ENCODE results near the gene HBQ1. TPM values are rescaled to one million over a fixed set of nuclear protein-coding genes. Genes with fewer than 3 reads are reported as not detected.

The HBQ1 gene
- total RNA-seq, 2 donors from 2014 or later: not detected

DNA sequence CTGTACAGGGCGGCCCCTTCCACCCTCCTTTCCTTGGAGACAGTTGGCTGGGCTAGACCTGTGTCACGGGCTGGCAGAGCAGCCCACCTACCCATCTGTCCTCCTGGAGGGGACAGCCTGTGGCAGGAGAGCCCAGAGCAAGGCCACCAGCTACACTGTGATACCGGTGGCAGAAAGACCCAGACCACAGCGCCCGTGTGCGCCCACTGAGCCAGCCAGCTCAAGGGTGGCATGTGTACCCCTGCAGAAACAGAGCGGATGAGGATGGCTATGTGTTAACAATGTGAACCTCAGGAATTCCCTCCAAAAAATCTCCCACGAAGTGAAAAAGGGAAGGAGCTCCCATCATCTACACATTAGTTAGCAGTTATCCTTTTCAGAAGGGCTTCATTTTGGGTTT, 7.1 kb downstream of the HBQ1 start:
- peaks cover 13% of the 10 kb centered on the region for H3K36me3 ChIP-seq
- H3K4me3 ChIP-seq: no peak overlapping the region
- intact Hi-C loops (cut with DNase I): no loop called here
- H3K27ac ChIP-seq: no peak overlapping the region
- DNase-seq: no peak
- H3K27me3 ChIP-seq: no peaks in the 10 kb centered on the region
- TF ChIP-seq, protein P1, sequence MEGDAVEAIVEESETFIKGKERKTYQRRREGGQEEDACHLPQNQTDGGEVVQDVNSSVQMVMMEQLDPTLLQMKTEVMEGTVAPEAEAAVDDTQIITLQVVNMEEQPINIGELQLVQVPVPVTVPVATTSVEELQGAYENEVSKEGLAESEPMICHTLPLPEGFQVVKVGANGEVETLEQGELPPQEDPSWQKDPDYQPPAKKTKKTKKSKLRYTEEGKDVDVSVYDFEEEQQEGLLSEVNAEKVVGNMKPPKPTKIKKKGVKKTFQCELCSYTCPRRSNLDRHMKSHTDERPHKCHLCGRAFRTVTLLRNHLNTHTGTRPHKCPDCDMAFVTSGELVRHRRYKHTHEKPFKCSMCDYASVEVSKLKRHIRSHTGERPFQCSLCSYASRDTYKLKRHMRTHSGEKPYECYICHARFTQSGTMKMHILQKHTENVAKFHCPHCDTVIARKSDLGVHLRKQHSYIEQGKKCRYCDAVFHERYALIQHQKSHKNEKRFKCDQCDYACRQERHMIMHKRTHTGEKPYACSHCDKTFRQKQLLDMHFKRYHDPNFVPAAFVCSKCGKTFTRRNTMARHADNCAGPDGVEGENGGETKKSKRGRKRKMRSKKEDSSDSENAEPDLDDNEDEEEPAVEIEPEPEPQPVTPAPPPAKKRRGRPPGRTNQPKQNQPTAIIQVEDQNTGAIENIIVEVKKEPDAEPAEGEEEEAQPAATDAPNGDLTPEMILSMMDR (IDR thresholded peaks at IDR 0.05): no peak
- H3K9me3 ChIP-seq: no peaks in the 10 kb centered on the region
- no peak overlapping the region for H3K9ac ChIP-seq (ENCODE audit: low read depth in 2 of 2, low read length in 2 of 2)
- no peaks in the 10 kb centered on the region for H3K4me1 ChIP-seq

DNA sequence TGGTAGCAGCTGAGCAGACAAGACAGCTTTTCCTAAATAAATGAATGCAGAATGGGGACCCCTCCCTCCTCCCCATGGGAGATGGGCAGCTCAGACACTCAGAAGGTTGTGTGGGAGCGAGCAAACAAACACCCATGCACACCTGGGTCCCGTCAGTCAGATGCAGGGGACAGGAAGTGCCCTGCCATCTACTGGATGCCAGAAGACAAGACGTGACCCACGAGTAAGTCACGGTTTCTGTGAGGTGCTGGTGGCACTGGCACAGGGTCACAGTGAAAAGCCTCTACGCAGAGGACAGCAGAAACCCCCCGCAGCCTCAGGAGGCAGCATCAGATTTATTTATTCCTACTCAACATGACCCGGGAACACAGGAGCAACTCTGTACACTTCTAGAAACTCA, 8.4 kb downstream of the HBQ1 start:
- no peak overlapping the region for H3K27ac ChIP-seq
- H3K9ac ChIP-seq (ENCODE audit: low read depth in 2 of 2, low read length in 2 of 2): no peak overlapping the region
- H3K27me3 ChIP-seq: no peaks in the 10 kb centered on the region
- DNase-seq: no peak
- H3K4me3 ChIP-seq: no peak overlapping the region
- intact Hi-C loops (cut with DNase I): no loop called here
- H3K9me3 ChIP-seq: no peaks in the 10 kb centered on the region
- H3K4me1 ChIP-seq: no peaks in the 10 kb centered on the region
- H3K36me3 ChIP-seq: peaks cover 22% of the 10 kb centered on the region
- TF ChIP-seq, protein P1 (IDR thresholded peaks at IDR 0.05): no peak

DNA sequence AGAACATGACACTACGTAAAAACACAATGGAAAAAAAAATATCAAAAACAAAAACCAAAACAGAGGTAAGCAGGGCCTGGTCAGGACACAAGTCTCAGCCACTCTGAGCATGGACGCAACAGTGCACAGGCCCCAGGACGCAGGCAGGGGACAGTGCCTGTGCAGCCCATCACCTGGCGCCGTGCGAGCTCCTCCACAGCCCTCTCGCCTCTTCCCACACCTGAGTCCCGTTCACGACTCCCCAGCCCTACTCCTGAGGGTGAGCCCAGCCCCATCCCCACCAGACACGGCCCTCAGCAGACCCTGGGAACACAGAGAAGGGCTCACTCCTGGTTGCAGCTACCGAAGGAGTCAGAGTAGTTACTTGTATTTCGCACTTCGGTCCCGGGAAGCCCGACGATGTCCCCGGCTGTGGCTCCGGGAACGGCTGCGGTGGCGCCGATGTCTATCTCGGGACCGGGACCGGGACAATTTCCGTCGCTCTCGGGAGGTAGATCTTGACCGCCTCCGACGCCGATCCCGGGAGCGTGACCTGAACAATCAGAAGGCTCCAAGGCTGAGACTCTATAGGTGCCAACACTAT, 9.4 kb downstream of the HBQ1 start:
- intact Hi-C loops (cut with DNase I): no loop called here
- Histone ChIP-seq H3K9ac (ENCODE audit: low read depth in 2 of 2, low read length in 2 of 2) (no peak overlapping the region), H3K36me3 (peaks cover 22% of the 10 kb centered on the region), H3K9me3 (no peaks in the 10 kb centered on the region), H3K4me3 (no peak overlapping the region), H3K27me3 (no peaks in the 10 kb centered on the region), H3K4me1 (no peaks in the 10 kb centered on the region), H3K27ac (no peak overlapping the region)
- TF ChIP-seq, protein P1 (IDR thresholded peaks at IDR 0.05): no peak
- DNase-seq: no peak

DNA sequence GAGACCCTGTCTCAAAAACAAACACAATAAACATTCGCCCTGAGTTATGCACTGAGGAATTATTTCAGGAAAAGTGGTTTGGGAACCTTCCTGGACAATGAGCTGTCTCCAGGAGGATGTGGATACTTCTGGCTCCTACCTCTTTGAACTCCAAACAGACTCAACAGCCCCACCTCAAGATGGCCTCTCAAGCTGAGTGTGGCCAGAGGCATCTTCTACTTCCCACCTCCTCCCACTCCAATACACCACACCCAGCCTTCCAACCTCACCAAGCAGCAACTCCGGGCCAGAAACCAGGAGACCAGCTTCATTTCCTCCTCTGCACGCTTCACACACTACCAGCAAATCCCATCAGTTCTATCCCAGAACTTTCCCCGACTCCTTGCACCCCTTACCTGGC, 11.6 kb downstream of the HBQ1 start:
- intact Hi-C loops (cut with DNase I): no loop called here
- no peak for DNase-seq
- no peak overlapping the region for H3K4me3 ChIP-seq
- H3K9ac ChIP-seq (ENCODE audit: low read depth in 2 of 2, low read length in 2 of 2): no peak overlapping the region
- peaks cover 40% of the 10 kb centered on the region for H3K36me3 ChIP-seq
- H3K27ac ChIP-seq: no peak overlapping the region
- TF ChIP-seq, protein P1 (IDR thresholded peaks at IDR 0.05): no peak
- no peaks in the 10 kb centered on the region for H3K27me3 ChIP-seq
- H3K9me3 ChIP-seq: no peaks in the 10 kb centered on the region
- H3K4me1 ChIP-seq: no peaks in the 10 kb centered on the region

DNA sequence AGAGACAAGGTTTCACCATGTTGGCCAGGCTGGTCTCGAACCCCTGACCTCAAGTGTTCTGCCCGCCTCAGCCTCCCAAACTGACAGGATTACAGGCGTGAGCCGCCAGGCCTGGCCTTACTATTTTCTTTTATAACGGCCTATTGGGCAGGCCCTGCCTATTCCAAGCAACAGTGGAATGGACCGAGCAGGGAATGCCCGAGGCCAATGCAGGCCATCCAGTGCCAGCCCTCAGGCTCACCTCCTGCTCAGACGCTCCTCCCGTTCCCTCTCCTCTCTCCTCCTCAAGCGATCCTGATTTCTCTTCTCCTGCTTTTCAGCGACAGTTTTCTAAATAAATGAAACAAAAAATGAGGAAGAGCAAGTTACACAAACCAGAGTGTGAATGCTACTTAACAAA, 12.4 kb downstream of the HBQ1 start:
- Histone ChIP-seq H3K27ac (no peak overlapping the region), H3K9me3 (no peaks in the 10 kb centered on the region), H3K4me3 (no peak overlapping the region), H3K36me3 (peaks cover 40% of the 10 kb centered on the region), H3K27me3 (no peaks in the 10 kb centered on the region), H3K9ac (ENCODE audit: low read depth in 2 of 2, low read length in 2 of 2) (no peak overlapping the region), H3K4me1 (no peaks in the 10 kb centered on the region)
- intact Hi-C loops (cut with DNase I): no loop called here
- no peak for DNase-seq
- TF ChIP-seq, protein P1 (IDR thresholded peaks at IDR 0.05): no peak

Data from colonic mucosa (tissue), 4 donors.